Aorta (tissue), 5 donors: Measurements from ENCODE around the gene SUCNR1. TPM values are rescaled to one million over a fixed set of nuclear protein-coding genes. Genes with fewer than 3 reads are reported as not detected.
"Not testable (repeated sequence)": the region's sequence is repeated elsewhere in the genome, so short reads cannot be mapped to it uniquely, and the experiment has no call there.

ENCODE experiments used
- ATAC-seq: fragments of 200-7000 bp; cut with Tn5 transposase; one replicate; pipeline ENCODE4 v1.9.1; 2022; ENCODE audit warnings: moderate library complexity; ENCODE audit not compliant: low FRiP score
- DNase-seq, 2 donors: peaks; one replicate each; pipeline ENCODE4 v3.0.0-alpha.2; 2020
- H3K27ac ChIP-seq, 2 donors: one replicate each; pipeline ENCODE4 v1.5.1; 2013; ENCODE audit warnings: low read length in 2 of 2, mild to moderate bottlenecking in 2 of 2, moderate library complexity in 2 of 2, control low read depth in 1 of 2, inconsistent platforms in 1 of 2, low read depth in 1 of 2
- H3K27me3 ChIP-seq, 2 donors: one replicate each; pipeline ENCODE4 v1.6.1; 2013; ENCODE audit warnings: control low read depth in 1 of 2, low read length in 1 of 2, mild to moderate bottlenecking in 1 of 2, moderate library complexity in 1 of 2; ENCODE audit not compliant: insufficient read depth in 2 of 2, control insufficient read depth in 1 of 2
- H3K36me3 ChIP-seq, 2 donors: one replicate each; pipeline ENCODE4 v1.6.1; 2013; ENCODE audit warnings: control low read depth in 1 of 2, low read length in 1 of 2, mild to moderate bottlenecking in 1 of 2; ENCODE audit not compliant: insufficient read depth in 2 of 2, control insufficient read depth in 1 of 2
- H3K4me1 ChIP-seq, 2 donors: one replicate each; pipeline ENCODE4 v1.6.1; 2013; ENCODE audit warnings: low read length in 2 of 2, control low read depth in 1 of 2, mild to moderate bottlenecking in 1 of 2, moderate library complexity in 1 of 2; ENCODE audit not compliant: insufficient read depth in 2 of 2, control insufficient read depth in 1 of 2
- H3K4me3 ChIP-seq, 2 donors: one replicate each; pipeline ENCODE4 v1.5.1; 2013; ENCODE audit warnings: low read length in 2 of 2, control low read depth in 1 of 2, mild to moderate bottlenecking in 1 of 2
- H3K9me3 ChIP-seq: one replicate; pipeline ENCODE4 v1.6.1; 2013; ENCODE audit warnings: mild to moderate bottlenecking, low read length; ENCODE audit not compliant: control insufficient read depth
- WGBS, 2 donors: extraction: QIAGEN DNeasy Blood & Tissue Kit; methylation state at CpG; one replicate each; pipeline ENCODE4 v1.1.7; 2013; 5-methylcytosine and 5-hydroxymethylcytosine counted together
- intact Hi-C, 2 donors: fragments of 100-400 bp; cut with DNase I; formaldehyde crosslinking; loops; one replicate each; pipeline versions ENCODE4 v1.14.2 to v1.15.0; 2022
- polyA plus RNA-seq, 2 donors: library from polyadenylated mRNA; stranded (reverse); fragments of 200-250 nt; gene quantifications; one replicate each; pipeline ENCODE4 v1.2.3, GENCODE V29; 2013
- total RNA-seq, 2 donors: library from RNA; stranded (reverse); fragmentation: NEBNext Ultra II Directional; extraction: Animal tissue kit (Norgen Biotek cat#: 25700); gene quantifications; one replicate each; pipeline ENCODE4 v1.2.1, GENCODE V29; 2021
- donor health status: healthy with polysubstance abuse.
- donor health status: Bipolar disorder and iron deficiency.
- donor health status: DM: no; HTN: no; CAD: no.
- donor health status: DM: no; HTN: no; CAD: no.
- donor health status: DM: yes; HTN: yes; CAD: no.

Gene SUCNR1
- total and polyA plus RNA-seq, 4 donors = 0.15 to 3.2 (median 1.1) TPM

- no peaks in the 10 kb centered on the region for H3K9me3 ChIP-seq
- DNase-seq (no peak), ATAC-seq (no peak)
- no peak overlapping the region for H3K4me3 ChIP-seq
- intact Hi-C loops = loop anchor here in 1 of 2 donors (5.0 kb wide), 1 partner anchor 38 kb away; no protein-coding TSS in a partner anchor
- H3K27ac ChIP-seq = no peak overlapping the region
- H3K36me3 ChIP-seq = no peaks in the 10 kb centered on the region
- H3K4me1 ChIP-seq = peaks cover 2 to 3% of the 10 kb centered on the region in 2 donors
- WGBS, 2 donors = 3 to 50% methylated on average over 1 of the region's 1 CpG
- H3K27me3 ChIP-seq = no peaks in the 10 kb centered on the region
These were observed 5.6 kb downstream of the SUCNR1 start for GRCh38 chr3:151879037-151879436.

- peaks cover 2 to 3% of the 10 kb centered on the region in 2 donors for H3K4me1 ChIP-seq
- no peaks in the 10 kb centered on the region for H3K9me3 ChIP-seq
- no peak overlapping the region for H3K27ac ChIP-seq
- no peak for ATAC-seq
- 14 to 35% methylated on average over 3 of the region's 3 CpGs for WGBS, 2 donors
- no peaks in the 10 kb centered on the region for H3K36me3 ChIP-seq
- no peak overlapping the region for H3K4me3 ChIP-seq
- intact Hi-C loops = loop anchor here in 1 of 2 donors (5.0 kb wide), 1 partner anchor 37 kb away; no protein-coding TSS in a partner anchor
- DNase-seq = no peak
- no peaks in the 10 kb centered on the region for H3K27me3 ChIP-seq
These were observed 6.4 kb downstream of the SUCNR1 start for GRCh38 chr3:151879679-151880415.

DNA sequence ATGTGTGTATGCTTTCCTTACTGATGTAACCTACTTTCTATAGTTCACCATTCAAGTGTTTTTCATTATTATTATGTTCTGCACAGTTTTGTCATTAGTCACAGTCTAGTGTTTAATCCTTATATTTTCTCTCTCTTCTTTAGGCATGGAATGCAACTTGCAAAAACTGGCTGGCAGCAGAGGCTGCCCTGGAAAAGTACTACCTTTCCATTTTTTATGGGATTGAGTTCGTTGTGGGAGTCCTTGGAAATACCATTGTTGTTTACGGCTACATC, 6.9 kb downstream of the SUCNR1 start:
- ATAC-seq = no peak
- DNase-seq = no peak
- no peaks in the 10 kb centered on the region for H3K9me3 ChIP-seq
- intact Hi-C loops = no loop called here
- peaks cover 2 to 3% of the 10 kb centered on the region in 2 donors for H3K4me1 ChIP-seq
- H3K27ac ChIP-seq = no peak overlapping the region
- no peaks in the 10 kb centered on the region for H3K27me3 ChIP-seq
- H3K4me3 ChIP-seq = no peak overlapping the region
- 27 to 37% methylated on average over 2 of the region's 2 CpGs for WGBS, 2 donors
- no peaks in the 10 kb centered on the region for H3K36me3 ChIP-seq

GRCh38 chr3:151881137-151881536, 7.7 kb downstream of the SUCNR1 start:
- Histone ChIP-seq H3K27me3 (no peaks in the 10 kb centered on the region), H3K27ac (no peak overlapping the region), H3K36me3 (no peaks in the 10 kb centered on the region), H3K4me3 (no peak overlapping the region), H3K9me3 (no peaks in the 10 kb centered on the region), H3K4me1 (peaks cover 2 to 3% of the 10 kb centered on the region in 2 donors)
- no peak for DNase-seq
- ATAC-seq = no peak
- WGBS, 2 donors = 95 to 96% methylated on average over 6 of the region's 6 CpGs
- intact Hi-C loops = no loop called here

GRCh38 chr3:151885397-151885796, 12.0 kb downstream of the SUCNR1 start:
- H3K4me3 ChIP-seq, H3K27me3 ChIP-seq, ATAC-seq, DNase-seq, H3K36me3 ChIP-seq, intact Hi-C loops, H3K9me3 ChIP-seq, H3K4me1 ChIP-seq, H3K27ac ChIP-seq: not testable (repeated sequence)
- 96 to 98% methylated on average over 3 of the region's 3 CpGs for WGBS, 2 donors

DNA sequence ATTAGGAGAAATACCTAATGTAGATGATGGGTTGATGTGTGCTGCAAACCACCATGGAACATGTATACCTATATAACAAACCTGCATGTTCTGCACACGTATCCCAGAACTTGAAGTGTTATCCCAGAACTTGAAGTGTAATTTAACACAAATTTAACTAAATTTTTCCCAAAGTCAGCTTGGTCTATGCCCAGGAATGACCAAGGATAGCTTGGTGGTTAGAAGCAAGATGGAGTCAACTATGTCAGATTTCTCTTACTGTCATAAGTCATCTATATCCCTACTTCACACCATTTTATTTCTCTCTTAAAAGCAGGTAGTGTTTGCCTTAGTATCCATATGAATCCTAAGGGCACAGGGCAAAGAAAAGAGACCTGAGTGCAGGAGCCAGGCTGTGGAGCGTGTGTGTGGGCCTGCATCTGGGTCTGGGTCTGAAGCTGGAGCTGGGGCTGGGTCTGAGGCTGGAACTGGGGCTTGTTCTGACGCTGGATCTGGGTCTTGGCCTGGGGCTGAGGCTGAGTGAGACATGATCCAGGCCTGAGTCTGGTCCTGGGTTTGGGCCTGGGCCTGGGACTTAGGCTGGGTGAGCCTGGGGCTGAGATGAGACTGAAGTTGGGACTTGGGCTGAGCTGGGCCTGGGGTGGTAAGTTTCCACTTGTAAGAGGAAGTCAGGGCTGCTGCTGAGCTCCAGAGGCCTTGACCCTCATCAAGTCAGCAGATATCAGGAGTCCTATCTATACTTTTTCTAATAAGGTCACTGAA, 14.2 kb downstream of the SUCNR1 start:
- DNase-seq, H3K27me3 ChIP-seq, H3K9me3 ChIP-seq, H3K4me1 ChIP-seq, intact Hi-C loops, H3K36me3 ChIP-seq, H3K27ac ChIP-seq, H3K4me3 ChIP-seq: not testable (repeated sequence)
- 97 to 100% methylated on average over 1 of the region's 3 CpGs for WGBS, 2 donors
- ATAC-seq = peak; percentile 57

DNA sequence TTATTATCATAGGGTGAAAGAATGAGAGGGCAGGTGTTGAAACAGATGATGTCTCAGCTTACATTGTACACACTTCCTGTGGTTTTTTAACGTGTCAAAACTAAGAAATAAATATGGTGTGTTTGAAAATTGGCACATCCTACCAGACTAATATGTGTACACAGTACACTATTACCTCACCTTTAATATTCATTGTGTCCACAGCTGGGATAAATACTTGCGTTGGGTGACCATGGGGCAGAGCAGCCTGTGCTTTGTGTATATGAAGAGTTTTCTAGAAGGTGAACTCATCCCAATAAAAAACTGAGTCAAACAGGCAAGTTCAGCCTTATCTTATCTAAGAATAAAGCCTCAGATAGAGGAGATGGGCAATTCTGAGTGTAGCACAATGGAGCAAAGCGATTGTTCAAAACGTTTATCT, 17.3 kb downstream of the SUCNR1 start:
- intact Hi-C loops = no loop called here
- 80 to 83% methylated on average over 4 of the region's 4 CpGs for WGBS, 2 donors
- Histone ChIP-seq H3K27ac (no peak overlapping the region), H3K4me3 (no peak overlapping the region), H3K9me3 (no peaks in the 10 kb centered on the region), H3K4me1 (no peaks in the 10 kb centered on the region), H3K27me3 (no peaks in the 10 kb centered on the region), H3K36me3 (no peaks in the 10 kb centered on the region)
- DNase-seq = no peak
- ATAC-seq = no peak

DNA sequence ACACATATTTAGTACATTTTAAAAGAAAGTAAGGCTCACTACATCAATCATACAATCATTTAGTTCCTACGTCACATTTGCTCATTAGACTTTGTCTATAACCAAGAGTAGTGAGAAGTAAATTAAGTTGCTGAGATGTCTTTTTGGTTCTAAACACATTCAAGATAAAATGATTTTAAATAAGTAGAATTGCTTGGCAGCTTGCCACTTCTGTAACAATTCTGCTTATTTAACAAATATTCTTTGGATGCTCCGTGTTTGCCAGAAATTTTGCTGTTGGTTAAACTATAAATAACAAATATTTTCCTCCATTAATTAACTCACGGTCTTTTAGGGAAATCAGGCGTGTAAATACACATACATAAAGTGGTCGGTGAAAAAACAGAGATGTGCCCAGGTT, 18.3 kb downstream of the SUCNR1 start:
- no peak for DNase-seq
- WGBS, 2 donors = 78 to 80% methylated on average over 5 of the region's 5 CpGs
- Histone ChIP-seq H3K27ac (no peak overlapping the region), H3K4me1 (no peaks in the 10 kb centered on the region), H3K27me3 (no peaks in the 10 kb centered on the region), H3K4me3 (no peak overlapping the region), H3K36me3 (no peaks in the 10 kb centered on the region), H3K9me3 (no peaks in the 10 kb centered on the region)
- no peak for ATAC-seq
- intact Hi-C loops = no loop called here

DNA sequence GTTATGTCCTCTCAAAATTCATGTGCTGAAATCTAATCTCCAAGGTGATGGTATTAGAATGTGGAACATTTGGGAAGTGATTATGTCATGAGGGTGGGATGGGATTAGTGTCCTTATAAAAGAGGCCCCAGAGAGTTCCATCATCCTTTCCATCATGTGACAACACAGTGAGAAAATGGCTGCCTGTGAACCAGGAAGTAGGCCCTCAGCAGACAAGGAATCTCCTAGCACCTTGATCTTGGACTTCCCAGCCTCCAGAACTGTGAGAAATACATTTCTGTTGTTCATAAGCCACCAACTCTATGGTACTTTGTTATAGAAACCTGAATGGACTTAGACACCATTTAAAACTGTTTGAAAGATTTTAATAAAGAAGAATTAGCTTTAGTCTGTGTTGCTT, 20.8 kb downstream of the SUCNR1 start:
- ATAC-seq = no peak
- H3K4me1 ChIP-seq = no peaks in the 10 kb centered on the region
- no peak overlapping the region for H3K27ac ChIP-seq
- no peaks in the 10 kb centered on the region for H3K27me3 ChIP-seq
- H3K9me3 ChIP-seq = no peaks in the 10 kb centered on the region
- no peaks in the 10 kb centered on the region for H3K36me3 ChIP-seq
- no peak overlapping the region for H3K4me3 ChIP-seq
- intact Hi-C loops = no loop called here
- DNase-seq = no peak
